Right lobe of liver (tissue), 6 donors: ENCODE data around the gene DLGAP3. TPM values are rescaled to one million over a fixed set of nuclear protein-coding genes. Genes with fewer than 3 reads are reported as not detected.

Experiments used
- ATAC-seq, 4 donors: fragments of 200-7000 bp; cut with Tn5 transposase; one replicate each; pipeline ENCODE4 v1.9.1; 2020; ENCODE audit warnings: mild to moderate bottlenecking in 4 of 4, moderate library complexity in 4 of 4
- DNase-seq, 3 donors: peaks; one replicate each; pipeline ENCODE4 v3.0.0-alpha.2; 2020
- H3K27ac ChIP-seq, 3 donors: fragments of 200-600 bp; one replicate each; pipeline ENCODE4 v1.8.0; 2022
- H3K27me3 ChIP-seq, 2 donors: fragments of 200-600 bp; one replicate each; pipeline ENCODE4 v1.8.0; 2022
- H3K36me3 ChIP-seq, 4 donors: fragments of 200-600 bp; sonication (generic) in 1 of 4; one replicate each; pipeline versions ENCODE4 v1.5.1 to v1.8.0; 2017 to 2022; ENCODE audit warnings: control low read depth in 1 of 4
- H3K4me1 ChIP-seq, 4 donors: fragments of 200-600 bp; sonication (generic) in 1 of 4; one replicate each; pipeline versions ENCODE4 v1.5.1 to v1.8.0; 2017 to 2022; ENCODE audit warnings: control low read depth in 1 of 4
- H3K4me3 ChIP-seq, 3 donors: fragments of 200-600 bp; one replicate each; pipeline ENCODE4 v1.8.0; 2022
- H3K9me3 ChIP-seq, 4 donors: fragments of 200-600 bp; sonication (generic) in 1 of 4; one replicate each; pipeline versions ENCODE4 v1.5.1 to v1.8.0; 2017 to 2022; ENCODE audit warnings: control low read depth in 1 of 4
- CTCF ChIP-seq, 4 donors: fragments of 200-600 bp in 3 of 4; fragments of 450-650 bp in 1 of 4; IDR thresholded peaks; one replicate each; pipeline versions ENCODE4 v1.5.1 to v1.8.0; 2016 to 2022; ENCODE audit warnings: antibody characterized with exemption in 4 of 4, mild to moderate bottlenecking in 2 of 4
- POLR2A ChIP-seq: fragments of 450-650 bp; IDR thresholded peaks from one replicate; pipeline ENCODE4 v1.6.1; 2017; ENCODE audit warnings: antibody characterized with exemption, mild to moderate bottlenecking
- WGBS: methylation state at CpG from one replicate; pipeline ENCODE4 v1.1.6; 2018; ENCODE audit warnings: low coverage, low lambda C conversion rate; ENCODE audit not compliant: insufficient coverage; ENCODE audit errors: missing lambda C conversion rate; 5-methylcytosine and 5-hydroxymethylcytosine counted together
- intact Hi-C, 2 donors: fragments of 100-400 bp; cut with DNase I; formaldehyde crosslinking; loops; one replicate each; pipeline versions ENCODE4 v1.11.2 to v1.14.1; 2022
- total RNA-seq, 6 experiments: library from RNA; depleted of rRNA in 2 of 6; stranded (reverse); fragments of >200 nt in 2 of 6; fragmentation: NEBNext Ultra II Directional in 3 of 6; extraction: Animal tissue kit (Norgen Biotek cat#: 25700) in 3 of 6; gene quantifications; one replicate each; pipeline versions ENCODE4 v1.1.0 to v1.2.4, GENCODE V29; 2016 to 2023
- donor health status: DM: no; HTN: yes; CAD: no.
- donor health status: DM: no; HTN: no; CAD: no.
- donor health status: DM: no; HTN: no; CAD: no.
- donor health status: DM: no; HTN: yes; CAD: no.
- donor health status: DM: no; HTN: yes; CAD: no.

The DLGAP3 gene
- total RNA-seq, 6 experiments from 2014 or later: 0.07 to 0.13 TPM; not detected in 4

- Histone ChIP-seq H3K27me3 (no peaks in the 10 kb centered on the region), H3K4me1 (peaks cover 0 to 19% (median 3%) of the 10 kb centered on the region in 4 donors), H3K27ac (no peak overlapping the region), H3K9me3 (no peaks in the 10 kb centered on the region), H3K4me3 (no peak overlapping the region), H3K36me3 (no peaks in the 10 kb centered on the region)
- intact Hi-C loops: no loop called here
- TF ChIP-seq POLR2A (no peak), CTCF (IDR thresholded peaks at IDR 0.05) (no peak)
- ATAC-seq (no peak), DNase-seq (no peak)
Measured at GRCh38 chr1:34863501-34863900, 65.9 kb downstream of the DLGAP3 start.

DNA sequence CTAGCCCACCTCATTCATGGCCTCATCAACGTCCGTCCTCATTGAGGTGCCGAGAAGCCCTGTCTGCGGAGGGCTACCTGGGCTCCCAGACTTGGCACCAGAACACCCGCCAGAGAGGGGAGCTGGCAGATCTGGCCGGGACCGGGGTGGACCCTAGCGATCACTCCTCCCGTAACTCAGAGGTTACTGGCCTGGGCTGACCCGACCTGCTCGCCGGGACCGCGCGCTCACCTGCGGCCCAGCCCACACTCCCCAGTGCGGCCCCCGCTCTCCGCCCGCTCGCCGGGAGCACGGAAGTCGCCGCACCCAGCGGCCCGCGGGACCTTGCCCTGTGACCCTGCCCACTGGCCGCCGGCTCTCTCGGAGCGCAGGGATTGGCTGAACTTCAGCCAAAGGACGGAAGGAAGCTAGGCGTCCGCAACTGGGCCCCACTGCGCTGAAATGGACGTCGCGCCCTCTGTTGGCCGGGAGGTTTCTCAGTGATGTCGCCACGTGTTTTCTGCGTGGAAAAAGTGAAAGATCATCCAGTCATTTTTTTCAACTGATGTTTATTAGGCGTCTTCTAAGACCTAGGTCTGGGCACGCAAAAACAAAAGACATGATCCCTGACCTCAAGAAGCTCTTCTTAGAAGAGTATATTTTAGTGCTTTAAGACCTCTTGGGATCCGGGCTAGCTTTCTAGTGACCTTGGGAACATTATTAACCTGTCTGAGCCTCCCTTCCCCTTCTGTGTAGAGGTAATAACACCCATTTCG, 69.8 kb downstream of the DLGAP3 start, which contains the start of gene SMIM12:
Gene SMIM12, minus strand, starts transcription at position 304 of the 755 bp plus-strand sequence. CDS start 3,772 bp downstream, outside the sequence.
- TF ChIP-seq CTCF (IDR thresholded peaks at IDR 0.05) (peak; percentile 89 to 93 (median 91)), POLR2A (peak; percentile 97)
- intact Hi-C loops: no loop called here
- peak within 1 kb of the TSS; percentile 95 to 97 (median 96) for H3K4me3 ChIP-seq

GRCh38 chr1:34858901-34859445, 70.5 kb downstream of the DLGAP3 start:
- ATAC-seq: peak; percentile 27 to 54 (median 51)
- WGBS: 0% methylated on average over 14 of the region's 15 CpGs

More for the DNA sequence above, 69.8 kb downstream of the DLGAP3 start, which contains the start of gene SMIM12:
- Histone ChIP-seq H3K27me3 (no peaks in the 10 kb centered on the region), H3K36me3 (peaks cover 3 to 16% (median 10%) of the 10 kb centered on the region in 4 donors), H3K27ac (peak within 1 kb of the TSS; percentile 75 to 97 (median 88)), H3K9me3 (no peaks in the 10 kb centered on the region), H3K4me1 (peaks cover 0 to 23% (median 9%) of the 10 kb centered on the region in 4 donors)
- peak; percentile 95 to 97 (median 97) for DNase-seq
- peak; percentile 96 to 98 (median 98) for ATAC-seq
- under 1% methylated on average over 36 of the region's 47 CpGs for WGBS

DNA sequence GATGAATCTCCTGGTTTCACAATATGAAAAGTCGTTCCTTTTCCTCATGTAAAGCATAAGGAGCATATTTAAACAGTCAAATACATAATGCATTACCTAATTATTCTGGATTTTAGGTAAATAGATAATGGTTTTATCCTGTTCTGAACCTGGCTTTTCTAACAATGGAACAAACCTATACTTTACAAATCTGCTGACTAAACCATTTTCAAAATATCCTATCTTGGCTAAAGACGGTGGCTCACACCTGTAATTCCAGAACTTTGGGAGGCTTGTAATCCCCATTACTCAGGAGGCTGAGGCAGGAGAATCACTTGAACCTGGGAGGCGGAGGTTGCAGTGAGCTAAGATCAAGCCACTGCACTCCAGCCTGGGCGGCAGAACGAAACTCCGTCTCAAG, 72.8 kb downstream of the DLGAP3 start:
- ATAC-seq (no peak), DNase-seq (no peak)
- H3K9me3 ChIP-seq: no peaks in the 10 kb centered on the region
- peaks cover 3 to 25% (median 13%) of the 10 kb centered on the region in 4 donors for H3K36me3 ChIP-seq
- TF ChIP-seq POLR2A (no peak), CTCF (IDR thresholded peaks at IDR 0.05) (no peak)
- H3K4me1 ChIP-seq: peaks cover 0 to 30% (median 11%) of the 10 kb centered on the region in 4 donors
- H3K27ac ChIP-seq: no peak overlapping the region
- no peaks in the 10 kb centered on the region for H3K27me3 ChIP-seq
- no peak overlapping the region for H3K4me3 ChIP-seq
- intact Hi-C loops: no loop called here
- WGBS: 91% methylated on average over 6 of the region's 6 CpGs

More at GRCh38 chr1:34858901-34859445, 70.5 kb downstream of the DLGAP3 start:
- Histone ChIP-seq H3K27ac (peak overlapping the region; percentile 75 to 97 (median 88)), H3K4me3 (peak overlapping the region; percentile 95 to 97 (median 96)), H3K36me3 (peaks cover 3 to 22% (median 13%) of the 10 kb centered on the region in 4 donors), H3K9me3 (no peaks in the 10 kb centered on the region), H3K4me1 (peaks cover 0 to 23% (median 9%) of the 10 kb centered on the region in 4 donors), H3K27me3 (no peaks in the 10 kb centered on the region)
- TF ChIP-seq POLR2A (no peak), CTCF (IDR thresholded peaks at IDR 0.05) (no peak)
- DNase-seq: peak in 2 of 3 donors; percentile 54 to 63
- intact Hi-C loops: no loop called here
